ENCODE data around the gene CBX1.
A peak's percentile ranks its signal among the peaks of the same experiment; 100 is the strongest.

Gene CBX1

GRCh38 chr17:48101012-48101720 lies at the start of gene CBX1:
Gene CBX1 (minus strand): TSS chr17:48101478. CDS start chr17:48077004, 24,474 bp downstream.
- DNase-seq = peak; percentile 96

- DNase-seq = no peak
Measured at GRCh38 chr17:48150597-48151001, 49.3 kb upstream of the CBX1 start.

GRCh38 chr17:48149787-48150463 lies 48.6 kb upstream of the CBX1 start:
- no peak for DNase-seq

- DNase-seq = peak; percentile 23
Measured at GRCh38 chr17:48148854-48149786, 47.8 kb upstream of the CBX1 start.

- DNase-seq = peak; percentile 16
Measured at GRCh38 chr17:48148029-48148770, 46.9 kb upstream of the CBX1 start.

- DNase-seq = no peak
Measured at GRCh38 chr17:48144976-48145798, 43.9 kb upstream of the CBX1 start.

- DNase-seq = no peak
Measured at GRCh38 chr17:48144231-48144630, 43.0 kb upstream of the CBX1 start.

- DNase-seq = no peak
Measured at GRCh38 chr17:48143629-48144028, 42.4 kb upstream of the CBX1 start.

GRCh38 chr17:48139944-48140343 lies 38.7 kb upstream of the CBX1 start:
- DNase-seq = no peak

- DNase-seq = no peak
Measured at GRCh38 chr17:48137656-48138055, 36.4 kb upstream of the CBX1 start.

- DNase-seq = no peak
Measured at GRCh38 chr17:48134912-48135480, 33.7 kb upstream of the CBX1 start.

- no peak for DNase-seq
Measured at GRCh38 chr17:48132385-48132784, 31.1 kb upstream of the CBX1 start.

GRCh38 chr17:48131216-48131824 lies 30.0 kb upstream of the CBX1 start:
- peak; percentile 92 for DNase-seq

GRCh38 chr17:48129981-48130380 lies 28.7 kb upstream of the CBX1 start:
- DNase-seq = no peak

GRCh38 chr17:48128400-48128799 lies 27.1 kb upstream of the CBX1 start:
- no peak for DNase-seq

- DNase-seq = peak; percentile 77
Measured at GRCh38 chr17:48127371-48128051, 26.2 kb upstream of the CBX1 start.

- no peak for DNase-seq
Measured at GRCh38 chr17:48126532-48126850, 25.2 kb upstream of the CBX1 start.

- DNase-seq = peak; percentile 57
Measured at GRCh38 chr17:48125829-48126531, 24.7 kb upstream of the CBX1 start.

- no peak for DNase-seq
Measured at GRCh38 chr17:48123776-48124388, 22.6 kb upstream of the CBX1 start.

Measured in NCI-H1694 (cell line).